NCI-H2227 (cell line): Measurements from ENCODE around the gene FSTL4.

Source experiments
- DNase-seq: peaks from one replicate; lab custom pipeline; 2025; ENCODE audit not compliant: unreplicated experiment; lab: John Stamatoyannopoulos, UW

FSTL4 gene

DNA sequence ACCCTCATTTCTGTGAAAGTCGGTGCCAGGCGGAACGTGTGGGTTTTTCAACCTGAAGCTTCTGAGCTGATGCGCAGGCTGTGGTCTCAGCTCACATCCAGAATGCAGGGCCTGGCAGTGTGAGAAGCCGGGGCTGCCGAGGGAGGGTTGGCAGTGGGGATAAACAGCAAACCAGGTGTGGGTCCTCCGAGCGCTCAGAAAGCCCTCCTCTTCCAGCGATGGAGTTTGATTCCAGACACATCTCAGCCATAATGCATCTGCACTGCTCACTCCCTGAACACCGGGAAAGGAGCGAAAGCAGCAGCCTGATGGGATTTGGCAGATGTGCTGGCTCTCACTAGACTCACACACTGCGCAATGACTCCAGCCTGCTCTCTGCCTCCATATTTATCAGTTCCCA is 280.4 kb downstream of the FSTL4 start:
- DNase-seq: no peak

DNA sequence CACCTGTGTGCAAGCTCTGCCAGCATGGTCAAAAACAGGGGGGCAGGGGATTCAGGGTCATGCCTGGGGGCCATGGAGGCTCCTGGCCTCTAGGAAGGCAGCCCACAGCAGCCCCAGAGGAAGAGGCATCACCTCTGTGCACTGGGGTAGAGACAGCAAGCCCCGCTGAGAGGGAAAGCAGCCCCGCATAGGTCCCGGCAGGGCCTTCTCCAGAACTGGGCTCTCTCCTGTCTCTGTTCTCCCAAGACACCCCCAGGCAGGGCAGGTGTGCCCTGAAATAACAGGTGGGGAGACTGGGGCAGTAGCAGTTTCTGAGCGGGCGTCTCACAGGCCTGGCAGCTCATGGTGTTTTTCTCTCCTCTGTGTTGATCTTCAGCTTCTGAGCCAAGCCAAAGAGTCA is 281.4 kb downstream of the FSTL4 start:
- no peak for DNase-seq

DNA sequence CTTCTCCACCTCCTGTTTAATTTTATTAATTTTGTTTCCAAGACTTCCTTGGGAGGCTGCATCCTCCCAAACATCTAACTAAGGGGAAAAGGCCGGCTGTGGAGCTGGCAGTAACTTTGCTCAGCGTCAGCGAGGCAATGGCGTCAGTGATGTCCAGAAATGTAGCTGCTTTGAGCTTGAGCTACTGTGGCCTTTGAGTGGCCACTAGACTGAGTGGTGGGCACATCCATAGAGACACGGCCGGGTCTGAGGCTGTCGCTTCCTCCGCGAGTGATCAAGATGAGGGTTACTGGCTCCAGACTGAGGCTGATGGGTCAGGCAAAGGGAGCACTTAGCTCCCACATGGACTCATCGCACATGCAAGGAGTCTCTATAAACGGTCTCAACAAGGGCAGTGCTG is 283.5 kb downstream of the FSTL4 start:
- no peak for DNase-seq

DNA sequence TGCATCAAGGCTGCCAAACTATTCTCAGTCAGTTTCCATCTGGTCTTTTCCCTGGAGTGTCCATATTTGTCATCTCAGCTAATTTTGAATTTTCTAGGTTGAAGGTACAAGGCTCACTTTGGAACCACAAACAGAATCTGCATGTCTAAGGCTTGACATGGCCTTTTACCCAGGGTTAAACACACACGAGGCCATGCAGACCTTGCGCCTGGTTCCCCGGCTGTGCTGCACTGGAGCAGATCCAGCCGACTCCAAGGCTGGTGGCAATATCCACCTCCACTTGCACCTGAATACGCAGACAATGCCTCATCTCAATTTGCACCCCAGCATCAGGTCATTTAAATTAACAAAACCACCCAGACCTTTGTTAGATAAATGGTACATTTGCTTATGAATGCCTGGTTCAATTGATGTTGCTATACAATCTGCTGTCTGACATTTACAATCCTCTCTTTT is 284.4 kb downstream of the FSTL4 start:
- DNase-seq: no peak

DNA sequence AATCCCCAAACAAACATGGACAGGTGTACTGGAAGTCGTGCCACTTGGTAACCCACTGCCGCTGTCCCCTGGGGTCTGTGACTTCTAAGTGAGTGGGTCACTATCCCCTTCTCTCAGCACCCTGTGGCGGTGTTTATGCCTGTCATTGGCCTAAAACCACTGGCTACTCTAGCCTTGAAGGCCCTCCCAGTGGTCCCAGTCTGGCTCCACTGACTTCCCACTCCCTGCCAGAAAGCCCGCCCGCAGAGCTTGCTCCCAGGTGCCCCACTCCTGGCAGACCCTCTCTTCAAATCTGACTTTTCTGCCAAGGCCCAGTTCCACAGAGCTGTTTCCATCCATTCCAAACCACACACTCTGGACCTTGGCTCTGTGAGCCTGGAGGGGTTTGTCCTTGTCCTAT is 286.0 kb downstream of the FSTL4 start:
- DNase-seq: no peak

DNA sequence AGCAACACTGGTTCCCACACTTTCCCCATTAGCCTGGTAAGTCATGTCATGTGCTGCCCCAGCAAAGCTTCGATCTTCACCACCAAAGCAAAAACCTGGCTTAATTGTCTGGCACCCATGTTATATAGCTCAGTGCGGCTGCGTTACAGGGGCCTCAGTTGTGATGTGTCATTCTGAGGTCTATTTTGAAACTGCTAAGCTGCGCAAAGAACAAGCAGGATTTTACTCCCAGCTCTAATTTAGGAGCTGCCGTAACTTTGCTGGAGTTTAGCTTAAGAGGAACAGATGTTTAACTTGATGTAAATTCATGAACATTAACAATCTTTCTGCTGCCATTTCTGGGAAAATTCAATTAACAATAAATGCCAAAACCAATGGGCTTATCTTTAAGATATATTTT is 286.5 kb downstream of the FSTL4 start:
- no peak for DNase-seq

DNA sequence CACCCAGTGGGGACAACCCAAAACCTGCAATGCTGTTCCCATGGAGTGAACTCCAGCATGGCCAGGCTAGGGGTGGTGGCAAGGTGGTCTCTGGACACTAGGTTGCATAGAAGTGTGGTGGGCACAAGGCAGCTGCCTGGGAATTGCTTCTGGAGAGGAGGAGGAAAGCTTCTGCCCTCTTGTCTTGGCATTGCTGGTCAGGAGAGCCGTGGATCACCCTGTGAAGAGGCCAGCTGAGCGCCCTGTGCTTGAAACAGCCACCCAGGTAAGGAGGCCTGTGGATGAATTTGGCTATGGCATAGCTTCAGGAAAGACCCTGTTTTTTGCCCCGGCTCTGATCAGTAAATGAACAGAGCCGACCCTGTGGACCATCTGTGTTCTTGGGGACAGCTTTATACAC is 287.4 kb downstream of the FSTL4 start:
- no peak for DNase-seq

DNA sequence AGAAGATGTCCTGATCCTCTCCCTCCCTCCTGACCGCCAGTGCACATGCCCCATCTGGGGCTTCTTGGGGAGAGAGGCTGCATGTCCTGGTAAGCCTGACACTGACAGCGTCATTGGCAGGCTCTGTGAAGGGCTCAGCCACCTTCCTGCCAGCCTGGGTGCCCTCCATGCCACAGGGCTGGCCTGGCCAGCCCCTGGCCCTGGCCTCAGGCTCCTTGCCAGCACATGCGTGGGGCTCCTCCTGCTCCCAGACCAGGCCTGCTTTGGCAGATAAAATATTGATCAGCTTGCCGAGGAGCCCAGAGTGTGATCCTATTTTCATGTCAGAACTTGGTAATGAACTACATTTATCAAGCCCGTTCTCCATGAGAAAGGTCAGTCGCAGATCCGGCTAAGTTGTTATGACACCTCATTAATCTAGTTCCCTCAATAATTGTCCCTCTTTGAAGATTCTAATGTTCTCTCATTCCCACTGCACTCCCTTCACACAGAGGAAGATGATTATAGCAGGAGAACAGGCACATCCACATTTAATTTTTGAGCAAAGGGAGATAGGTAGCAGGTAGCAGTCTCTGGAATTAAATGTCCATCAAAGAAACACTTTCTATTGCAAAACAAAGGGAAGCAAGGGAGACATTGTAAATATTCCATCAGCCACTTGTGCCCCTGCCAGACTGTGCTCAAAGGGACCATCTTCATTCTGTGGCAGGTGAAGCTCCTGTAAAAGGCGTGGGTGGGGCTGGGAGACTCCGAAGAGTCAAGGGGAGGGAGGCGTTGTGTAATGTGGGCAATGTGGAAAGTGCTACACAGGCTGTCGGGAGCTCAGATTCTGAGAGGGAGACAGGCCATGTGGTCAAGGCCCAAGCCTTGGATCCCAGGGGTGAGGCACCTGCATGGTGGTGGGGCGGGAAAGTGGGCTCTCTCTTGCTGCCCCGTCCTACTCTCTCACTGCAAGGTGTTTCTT is 288.6 kb downstream of the FSTL4 start:
- no peak for DNase-seq

DNA sequence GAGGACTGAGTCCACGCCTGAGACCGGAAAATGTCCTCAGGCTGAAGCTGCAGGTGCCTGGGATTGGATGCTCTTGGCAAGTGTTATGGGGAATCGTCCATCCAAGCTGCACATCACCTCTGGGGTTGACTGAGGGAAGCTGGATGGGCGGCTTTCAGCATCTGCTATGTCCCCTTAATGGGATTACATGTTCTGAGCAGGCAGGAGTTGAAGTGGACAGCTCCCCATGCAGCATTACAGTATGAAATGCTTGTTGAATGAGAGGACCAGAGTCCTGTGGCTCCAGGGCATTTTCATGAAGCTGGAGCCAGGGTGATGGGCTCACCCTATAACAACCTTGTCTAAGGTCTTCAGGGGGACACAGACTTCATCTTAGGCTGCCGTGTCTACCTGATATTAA is 289.6 kb downstream of the FSTL4 start:
- no peak for DNase-seq

DNA sequence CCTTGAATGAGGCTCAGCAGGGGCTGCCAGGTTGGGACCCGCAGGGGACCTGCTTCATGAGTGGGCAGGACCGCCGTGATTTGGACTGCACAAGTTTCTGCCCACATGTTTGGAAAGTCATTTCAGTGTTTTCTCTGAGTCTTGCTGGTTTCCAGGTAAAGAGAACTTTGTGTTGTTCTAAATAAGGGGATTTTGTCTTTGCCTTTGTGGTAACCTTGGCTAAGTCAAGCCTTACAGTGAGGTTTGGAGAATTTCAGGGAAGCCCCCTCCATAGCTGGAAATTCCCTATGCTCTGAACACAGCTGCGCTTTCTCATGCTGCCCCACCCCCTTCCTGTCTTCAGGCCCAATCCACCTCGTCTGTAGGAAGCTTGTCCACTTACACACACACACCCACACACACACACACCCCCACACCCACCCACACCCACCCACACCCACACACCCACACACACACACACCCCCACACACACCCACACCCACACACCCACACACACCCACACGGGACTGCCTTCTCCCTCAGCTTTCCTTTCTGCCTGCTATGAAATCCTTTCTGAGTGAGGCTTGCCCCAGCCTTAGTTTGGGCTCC is 290.4 kb downstream of the FSTL4 start:
- DNase-seq: no peak

DNA sequence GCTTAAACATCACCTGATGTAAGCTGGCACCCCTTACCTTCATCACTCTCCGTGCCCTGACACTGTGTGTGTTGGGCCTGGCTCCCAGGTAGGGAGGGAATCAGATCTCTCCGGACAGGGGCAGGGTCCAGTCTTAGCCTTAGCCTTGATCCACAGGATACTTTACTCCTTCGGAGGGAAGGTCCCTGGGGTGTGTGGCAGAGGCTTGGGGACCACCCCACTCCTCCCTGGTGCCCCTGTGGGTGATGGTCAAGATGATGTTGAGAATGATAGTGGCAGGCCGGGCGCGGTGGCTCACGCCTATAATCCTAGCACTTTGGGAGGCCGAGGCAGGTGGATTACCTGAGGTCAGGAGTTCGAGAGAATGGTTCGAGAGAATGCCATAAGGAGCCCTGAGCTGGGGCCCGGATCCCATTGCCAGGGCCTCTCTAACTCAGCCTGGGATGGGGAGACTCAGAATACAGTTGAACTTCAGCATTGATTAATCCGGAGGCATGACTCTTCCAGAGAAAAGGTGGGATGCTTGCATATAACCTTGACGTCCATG is 291.0 kb downstream of the FSTL4 start:
- no peak for DNase-seq

DNA sequence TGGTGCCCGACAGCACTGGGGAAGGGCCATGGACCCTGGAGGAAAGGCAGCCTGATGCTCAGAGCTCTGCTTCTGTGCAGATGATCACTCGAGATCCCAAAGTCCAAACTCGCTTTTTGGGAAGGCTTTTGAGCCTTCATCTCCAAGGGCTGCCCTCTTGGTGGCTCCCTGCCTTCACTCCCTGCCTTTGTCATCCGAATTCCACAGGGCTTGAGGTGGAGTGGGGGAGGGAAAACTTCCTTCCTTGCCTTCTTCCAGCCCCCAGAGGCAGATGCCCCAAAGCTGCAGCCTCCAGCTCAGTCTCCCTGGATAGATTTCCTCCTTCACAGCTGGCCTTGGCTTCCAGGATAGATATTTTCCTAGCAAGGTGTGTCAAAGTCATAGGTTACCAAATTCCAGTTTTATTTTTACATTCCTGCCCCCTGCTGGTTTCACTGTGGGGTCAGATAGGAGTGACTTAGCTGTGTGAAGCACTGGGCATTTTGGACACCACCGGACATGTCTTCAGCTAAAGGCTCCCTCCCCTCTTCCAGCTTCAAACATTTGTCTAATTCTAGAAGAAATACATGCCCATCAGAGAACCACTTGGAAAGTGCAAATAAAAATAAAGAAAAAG is 292.3 kb downstream of the FSTL4 start:
- no peak for DNase-seq

DNA sequence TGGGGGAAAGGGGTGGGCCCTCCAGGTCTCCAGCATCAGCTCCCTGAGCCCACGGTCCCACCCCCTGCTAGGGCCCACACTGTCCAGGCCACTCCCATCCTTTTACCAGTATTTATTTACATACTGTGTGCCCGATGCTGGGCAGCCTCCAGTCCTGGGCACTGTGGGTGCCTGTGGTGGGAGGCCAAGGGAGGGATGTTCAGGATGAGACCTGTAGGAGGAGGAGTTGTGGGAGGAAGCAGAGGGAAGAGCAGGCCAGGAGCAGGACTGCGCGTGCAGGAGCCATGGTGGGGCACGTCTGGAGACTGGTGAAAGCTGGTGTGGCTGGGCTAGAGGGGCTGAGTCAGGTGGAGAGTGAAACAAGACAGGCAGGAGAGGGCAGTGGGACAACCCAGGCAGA is 293.1 kb downstream of the FSTL4 start:
- no peak for DNase-seq

DNA sequence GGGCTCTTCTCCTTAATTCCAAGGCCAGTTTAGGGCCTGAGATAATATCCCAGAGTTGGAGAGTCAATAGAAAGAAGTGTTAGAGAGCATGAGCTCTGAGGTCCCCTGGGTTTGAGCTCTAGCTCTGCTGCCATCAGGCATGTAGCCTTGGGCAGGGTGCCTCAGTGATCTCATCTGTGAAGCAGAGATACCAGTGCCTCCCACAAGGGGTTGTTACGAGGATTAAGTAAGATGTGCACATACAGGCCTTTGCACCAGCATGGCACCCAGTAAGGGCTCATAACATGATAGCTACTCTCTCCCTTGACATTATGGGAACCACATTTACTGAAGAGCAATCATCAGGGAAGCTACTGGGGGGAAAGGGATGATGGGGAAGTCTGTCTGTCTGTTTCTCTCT is 294.8 kb downstream of the FSTL4 start:
- DNase-seq: no peak

DNA sequence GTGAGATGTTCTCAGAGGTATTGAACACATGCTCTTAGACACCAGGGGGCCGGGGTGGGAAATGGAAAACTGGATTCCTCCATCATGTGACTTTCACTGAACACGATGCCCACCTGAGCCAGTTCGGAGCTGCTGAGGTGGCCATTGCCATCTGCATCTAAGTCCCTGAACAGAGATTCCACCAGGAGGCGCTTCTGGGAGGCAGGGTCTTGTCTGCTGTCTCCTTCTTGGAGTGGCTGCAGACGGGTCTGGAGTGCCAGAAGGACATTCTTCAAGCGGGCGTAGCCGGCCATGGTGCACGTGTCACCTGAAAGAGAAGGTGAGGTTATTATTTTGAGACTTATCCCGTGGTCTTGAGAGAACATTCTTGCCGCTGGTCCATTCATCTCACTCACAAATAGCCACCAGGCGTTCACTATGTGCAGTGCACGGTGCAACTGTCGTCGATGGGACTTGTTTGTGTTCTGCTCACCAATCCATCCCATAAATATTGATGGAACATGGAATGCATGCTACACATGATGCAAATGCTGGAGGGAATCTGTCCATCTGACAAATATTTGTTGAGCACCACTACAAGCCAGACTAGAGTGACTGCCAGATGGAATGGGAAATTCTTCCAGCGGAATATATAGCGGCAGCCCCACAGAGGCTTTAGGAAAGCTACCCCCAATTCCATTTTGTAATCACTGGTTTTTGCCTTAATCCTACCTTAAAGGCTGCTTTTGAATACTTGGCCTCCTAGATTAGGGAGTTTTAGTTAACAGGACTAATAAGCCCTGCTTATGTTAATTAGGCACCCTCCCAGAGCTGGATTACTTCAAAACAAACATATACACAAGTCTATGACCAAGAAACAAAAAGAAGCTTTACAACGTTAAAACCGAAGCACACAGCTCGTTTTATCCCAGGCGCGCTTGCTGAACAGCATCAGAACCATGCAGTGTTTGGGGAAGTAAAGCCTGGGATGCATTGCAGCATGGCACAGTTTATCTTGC is 295.7 kb downstream of the FSTL4 start:
- DNase-seq: no peak

DNA sequence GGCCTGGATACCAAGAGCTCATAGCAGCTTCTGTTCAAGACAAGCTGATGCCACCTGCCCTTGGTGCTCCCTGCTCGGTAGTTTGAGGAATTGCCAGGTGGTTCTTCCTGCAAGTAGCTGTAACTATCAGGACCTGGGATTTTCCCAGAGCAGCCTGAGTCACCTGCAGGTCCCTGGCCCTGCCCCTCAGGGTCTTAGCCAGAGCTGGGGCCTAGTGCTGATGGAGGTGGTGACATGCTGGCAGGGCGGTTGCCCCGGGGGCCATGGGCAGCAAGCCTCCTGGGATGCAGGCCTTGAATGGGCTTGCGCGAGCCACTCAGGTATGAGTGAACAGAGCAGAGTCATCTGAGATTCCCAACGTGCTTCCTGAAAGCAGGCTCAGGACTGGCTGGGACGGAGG is 298.3 kb downstream of the FSTL4 start:
- DNase-seq: no peak

DNA sequence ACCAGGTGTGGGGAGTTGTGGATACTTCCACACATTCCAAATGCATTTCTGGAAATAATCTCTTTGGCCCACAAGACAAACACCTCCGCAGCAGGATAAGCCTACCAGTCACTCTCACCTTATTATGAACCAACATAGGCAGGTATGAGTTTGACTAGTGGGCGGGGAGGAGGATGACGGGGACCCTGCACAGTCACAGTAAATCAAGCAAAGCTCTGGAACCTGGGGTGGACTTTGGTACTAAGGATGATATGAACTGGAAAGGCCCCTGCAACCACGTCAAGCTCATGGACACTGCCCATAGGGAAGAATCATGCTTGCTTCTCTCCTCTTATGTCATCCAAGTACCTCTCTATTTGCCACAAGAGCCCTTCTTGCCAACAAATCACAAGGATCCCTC is 301.2 kb downstream of the FSTL4 start:
- DNase-seq: no peak

DNA sequence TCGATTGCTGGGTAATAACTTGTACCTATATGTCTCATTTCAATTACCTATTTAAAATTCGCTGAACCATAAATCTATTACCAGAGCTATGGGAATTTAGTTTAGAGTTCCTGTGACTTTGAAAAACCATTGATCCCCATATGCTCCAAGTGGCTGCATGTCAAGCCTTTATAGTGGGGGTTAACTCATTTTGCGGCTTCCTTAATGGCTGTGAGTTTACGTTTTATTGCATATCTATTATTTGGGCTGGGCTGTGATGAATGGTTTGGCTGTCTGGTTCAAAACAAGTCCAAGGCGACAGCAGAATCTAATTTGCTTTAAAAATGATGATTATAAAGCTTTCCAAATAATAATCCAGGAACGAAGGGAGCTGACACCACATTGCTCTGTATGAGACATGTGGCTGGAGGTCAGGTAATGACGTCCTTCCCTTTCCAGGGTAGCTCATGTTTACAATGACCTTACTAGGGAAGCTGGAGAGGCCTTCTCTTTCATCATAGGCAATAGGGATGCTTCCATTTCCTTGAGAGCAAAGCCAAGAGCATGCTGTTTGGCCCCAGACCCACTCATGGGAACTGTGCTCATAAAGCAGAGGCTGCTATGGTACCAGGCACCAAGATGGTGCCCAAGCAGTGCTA is 302.2 kb downstream of the FSTL4 start:
- DNase-seq: no peak

DNA sequence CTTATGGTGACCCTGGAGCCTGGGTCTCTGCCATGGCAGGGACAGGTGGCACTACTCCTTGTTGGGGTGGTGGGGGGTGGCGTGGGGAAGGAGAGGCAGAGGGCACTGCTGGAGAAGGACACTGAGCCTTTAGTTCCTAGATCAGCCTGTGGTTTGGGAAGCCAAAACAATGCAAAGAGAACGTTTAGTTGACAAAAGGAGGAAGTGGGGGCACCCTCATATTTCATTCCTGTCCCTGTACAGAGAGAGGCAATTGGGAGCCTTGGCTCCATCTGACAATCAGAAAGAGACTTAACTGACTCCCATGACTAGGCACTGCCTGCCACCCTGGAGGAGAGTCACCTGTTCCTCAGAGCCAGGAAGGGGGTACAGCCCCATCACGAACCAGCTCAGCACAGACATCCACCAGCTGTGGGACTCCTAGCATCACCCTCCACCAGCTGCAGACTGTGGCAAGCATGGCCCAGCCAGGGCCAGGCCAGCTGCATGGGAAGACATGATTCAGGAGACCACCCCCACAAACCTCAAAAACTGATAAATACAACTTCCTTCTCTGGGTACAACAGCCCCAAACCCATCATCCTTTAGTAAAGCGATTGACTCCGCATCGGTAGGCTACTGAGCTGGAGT is 303.1 kb downstream of the FSTL4 start:
- no peak for DNase-seq

DNA sequence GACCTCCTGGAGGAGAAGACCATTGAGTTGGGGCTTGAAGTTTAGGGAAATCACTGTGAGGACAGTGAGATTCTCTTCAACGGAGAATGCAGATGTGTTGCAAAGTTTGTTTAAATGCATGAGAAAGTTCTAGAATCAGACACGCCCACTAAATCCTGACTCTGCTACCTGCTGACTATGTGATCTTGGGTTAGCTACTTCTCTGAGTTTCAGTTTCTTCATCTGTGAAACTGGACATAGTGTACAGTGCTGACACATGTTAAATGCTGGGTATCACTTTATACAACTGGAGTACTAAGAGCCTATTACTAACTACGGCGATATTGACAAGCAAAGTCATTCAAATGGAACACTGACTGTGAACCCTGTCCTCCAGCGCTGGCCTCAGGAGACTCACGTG is 305.1 kb downstream of the FSTL4 start:
- DNase-seq: no peak
